HepG2 (cell line): ENCODE results near the gene ANKRA2. TPM values are rescaled to one million over a fixed set of nuclear protein-coding genes. Genes with fewer than 3 reads are reported as not detected.

Source experiments
- ATAC-seq: fragments of 200-7000 bp; cut with Tn5 transposase; 3 replicates; pipeline ENCODE4 v1.9.1; 2020; ENCODE audit warnings: mild to moderate bottlenecking, moderate library complexity
- BruUV-seq: library from RNA; stranded (reverse); fragments of 400-500 nt; replicated peaks from 2 replicates; lab custom pipeline; 2021; lab: Mats Ljungman, UMichigan
- CTCF ChIA-PET: fragments of 300-600 bp; formaldehyde crosslinking; extraction: SDS; loops from one replicate; lab custom pipeline; 2021; ENCODE audit warnings: low total read pairs, inconsistent platforms, low intra/inter-chr PET ratio; lab: Yijun Ruan, JAX
- POLR2A ChIA-PET: fragments of 350-600 bp; sonication (Branson Sonifier 250); formaldehyde crosslinking; loops from one replicate; lab custom pipeline; 2020; ENCODE audit warnings: antibody characterized with exemption, inconsistent platforms; lab: Yijun Ruan, JAX
- DNase-seq: peaks from one replicate; pipeline ENCODE4 v3.0.0-alpha.2; 2015; ENCODE audit warnings: low spot score
- FAIRE-seq: peaks from 3 replicates; lab custom pipeline; 2011; peaks lifted over from hg19 to GRCh38; lab: Jason Lieb, UNC
- H2AFZ ChIP-seq: one replicate; pipeline ENCODE4 v1.6.1; 2011; ENCODE audit warnings: low read length, inconsistent platforms
- H3K27ac ChIP-seq: fragments of 300-600 bp; 3 replicates; pipeline ENCODE4 v1.8.0; 2011; ENCODE audit warnings: mixed run types, mild to moderate bottlenecking, mixed read lengths, low read length, inconsistent platforms; ENCODE audit not compliant: insufficient read depth; ENCODE audit errors: extremely low read length
- H3K27me3 ChIP-seq, 2 experiments: fragments of 200-600 bp in 1 of 2; 2 replicates in 1 of 2; 3 replicates in 1 of 2; pipeline versions ENCODE4 v1.6.0 to v1.8.0; 2011; ENCODE audit warnings: low read length in 2 of 2, mild to moderate bottlenecking in 2 of 2, moderate library complexity in 2 of 2, inconsistent platforms in 1 of 2; ENCODE audit not compliant: insufficient read depth in 2 of 2, control insufficient read depth in 1 of 2
- H3K36me3 ChIP-seq, 2 experiments: fragments of 200-600 bp in 1 of 2; replicated peaks in 1 of 2; 2 replicates in 1 of 2; 3 replicates in 1 of 2; pipeline versions ENCODE4 v1.5.1 to v1.8.0; 2011; ENCODE audit warnings: low read length in 2 of 2, inconsistent platforms in 1 of 2; ENCODE audit not compliant: insufficient read depth in 2 of 2, control insufficient read depth in 1 of 2
- H3K4me1 ChIP-seq: 2 replicates; pipeline ENCODE4 v1.5.1; 2012; ENCODE audit warnings: low read length, inconsistent platforms; ENCODE audit not compliant: insufficient read depth
- H3K4me2 ChIP-seq: 2 replicates; pipeline ENCODE4 v1.6.0; 2011; ENCODE audit warnings: low read depth, low read length, inconsistent platforms
- H3K4me3 ChIP-seq, 3 experiments: fragments of 200-600 bp in 1 of 3; sonication (generic), shearing (Covaris generic) in 1 of 3; replicated peaks in 1 of 3; 2 replicates each; pipeline ENCODE4 v1.5.1; 2011 to 2016; ENCODE audit warnings: low read length in 3 of 3, inconsistent platforms in 2 of 3, low read depth in 2 of 3, mild to moderate bottlenecking in 2 of 3, control low read depth in 1 of 3, mixed read lengths in 1 of 3; ENCODE audit not compliant: insufficient read depth in 1 of 3
- H3K79me2 ChIP-seq: one replicate; pipeline ENCODE4 v1.6.1; 2011; ENCODE audit warnings: low read length, inconsistent platforms; ENCODE audit not compliant: insufficient read depth
- H3K9ac ChIP-seq: 2 replicates; pipeline ENCODE4 v1.6.0; 2011; ENCODE audit warnings: mild to moderate bottlenecking, low read depth, low read length, inconsistent platforms; ENCODE audit not compliant: insufficient read depth
- H3K9me3 ChIP-seq: 2 replicates; pipeline ENCODE4 v1.5.1; 2012; ENCODE audit warnings: mild to moderate bottlenecking, low read length
- H4K20me1 ChIP-seq: 2 replicates; pipeline ENCODE4 v1.6.0; 2011; ENCODE audit warnings: inconsistent platforms, mild to moderate bottlenecking, low read length, moderate library complexity; ENCODE audit not compliant: insufficient read depth
- CTCF ChIP-seq: sonication (generic); formaldehyde crosslinking; IDR thresholded peaks from 2 replicates; pipeline ENCODE4 v1.5.0; 2020; ENCODE audit warnings: mild to moderate bottlenecking, missing genetic modification reagents, moderate library complexity
- MTF2 ChIP-seq: sonication (generic); formaldehyde crosslinking; IDR thresholded peaks from 2 replicates; pipeline ENCODE4 v1.5.0; 2020; ENCODE audit warnings: missing genetic modification reagents, borderline replicate concordance
- PAWR ChIP-seq: sonication (generic); formaldehyde crosslinking; IDR thresholded peaks from 2 replicates; pipeline ENCODE4 v1.4.0; 2020; ENCODE audit warnings: missing genetic modification reagents, mild to moderate bottlenecking, borderline replicate concordance
- PHF8 ChIP-seq: sonication (generic); formaldehyde crosslinking; IDR thresholded peaks from 2 replicates; pipeline ENCODE4 v1.5.0; 2020; ENCODE audit warnings: missing genetic modification reagents
- PLRG1 ChIP-seq: fragments of 450-650 bp; conservative IDR thresholded peaks from 2 replicates; pipeline ENCODE4 v1.6.1; 2016
- PPARG ChIP-seq: conservative IDR thresholded peaks from 2 replicates; pipeline ENCODE4 v1.6.1; 2016; ENCODE audit warnings: missing biosample characterization, missing genetic modification reagents
- RAD21 ChIP-seq: fragments of 450-650 bp; formaldehyde crosslinking; IDR thresholded peaks from 2 replicates; pipeline ENCODE4 v1.5.0; 2020; ENCODE audit warnings: mild to moderate bottlenecking
- SMC3 ChIP-seq: IDR thresholded peaks from 2 replicates; pipeline ENCODE4 v1.6.1; 2011; ENCODE audit warnings: low read length, improper control_type of control experiment
- STAG1 ChIP-seq: sonication (generic); formaldehyde crosslinking; IDR thresholded peaks from 2 replicates; pipeline ENCODE4 v1.4.0; 2020; ENCODE audit warnings: missing genetic modification reagents
- YY1 ChIP-seq: IDR thresholded peaks from 2 replicates; pipeline ENCODE4 v1.6.1; 2011; ENCODE audit warnings: low read length, low read depth, moderate library complexity, mild to moderate bottlenecking; ENCODE audit not compliant: insufficient read depth, insufficient replicate concordance
- ZBTB25 ChIP-seq: IDR thresholded peaks from 2 replicates; pipeline ENCODE4 v1.6.1; 2018; ENCODE audit warnings: missing genetic modification reagents
- WGBS: methylation state at CpG from one replicate; pipeline ENCODE4 v1.1.6; 2017; ENCODE audit warnings: low lambda C conversion rate; 5-methylcytosine and 5-hydroxymethylcytosine counted together
- in situ Hi-C: cut with HindIII; loops from 2 replicates; pipeline ENCODE4 v1.10.0; 2017; ENCODE audit warnings: low pct_unique_long_range_greater_than_20kb; ENCODE audit not compliant: extremely low pct_ligation_motif_present
- intact Hi-C: fragments of 100-400 bp; cut with micrococcal nuclease; formaldehyde crosslinking; loops from one replicate; pipeline ENCODE4 v1.10.0; 2022; ENCODE audit not compliant: unreplicated experiment
- polyA plus RNA-seq, 8 experiments: library from polyadenylated mRNA; depleted of rRNA in 3 of 8; stranded (reverse) in 7 of 8; unstranded in 1 of 8; fragments of >200 nt; fragmentation: Illumina TruSeq in 4 of 8; extraction: Trizol in 4 of 8; gene quantifications; 2 replicates each; pipeline versions ENCODE4 v1.2.1 to v1.2.3, GENCODE V29; 2011 to 2016; ENCODE audit warnings: low read depth in 4 of 8, missing spikeins in 1 of 8, mixed read lengths in 1 of 8; ENCODE audit not compliant: insufficient read depth in 1 of 8
- total RNA-seq, 5 experiments: library from RNA; depleted of rRNA; stranded (reverse); fragments of >200 nt; fragmentation: Illumina TruSeq; extraction: Trizol; gene quantifications; 2 replicates each; pipeline ENCODE4 v1.2.3, GENCODE V29; 2016; ENCODE audit warnings: low read depth in 1 of 5
- TF ChIP-seq, protein P1 (sequence below): IDR thresholded peaks from 2 replicates; pipeline ENCODE4 v1.6.1; 2012; ENCODE audit warnings: low read depth, low read length, improper control_type of control experiment
- TF ChIP-seq, protein P2 (sequence below): sonication (generic); formaldehyde crosslinking; IDR thresholded peaks from 2 replicates; pipeline ENCODE4 v1.4.0; 2020; ENCODE audit warnings: missing genetic modification reagents, borderline replicate concordance
- TF ChIP-seq, protein P3 (sequence below): sonication (generic); formaldehyde crosslinking; IDR thresholded peaks from 2 replicates; pipeline ENCODE4 v1.4.0; 2020; ENCODE audit warnings: missing genetic modification reagents

The ANKRA2 gene
- total and polyA plus RNA-seq, 2 of the 13 experiments (the other 11 are each of a cell fraction or from before 2014, with no cell fraction given) = 23.6 to 33.6 TPM

GRCh38 chr5:73591102-73591695 is 25.8 kb upstream of the ANKRA2 start:
- no peak overlapping the region for H3K4me2 ChIP-seq
- peak; percentile 79 for DNase-seq
- H3K27ac ChIP-seq = no peak overlapping the region
- FAIRE-seq = peak; percentile 89
- no peaks in the 10 kb centered on the region for H3K9me3 ChIP-seq
- ChIA-PET CTCF (interaction anchor here (1.1 to 3.0 kb wide), 6 partner anchors 40 to 201 kb away, joined by 3 to 37 read pairs (median 4); no protein-coding TSS in a partner anchor), POLR2A (interaction anchor here (1.3 to 2.5 kb wide), 2 partner anchors 33 to 232 kb away, joined by 3 to 11 read pairs; no protein-coding TSS in a partner anchor)
- H3K4me1 ChIP-seq = peaks cover 9% of the 10 kb centered on the region
- H4K20me1 ChIP-seq = no peaks in the 10 kb centered on the region
- peak; percentile 77 for ATAC-seq
- BruUV-seq = no TSS peak
- H3K27me3 ChIP-seq = no peaks in the 10 kb centered on the region; a peak in 1 of 5 replicates
- TF ChIP-seq PAWR (no peak), ZBTB25 (no peak), PPARG (CRISPR knock-in tag) (0 out of 2 replicates have a peak, but pooled peaks have one; percentile 13), MTF2 (CRISPR knock-in tag) (no peak), STAG1 (CRISPR knock-in tag) (peak; percentile 96), SMC3 (peak; percentile 97), CTCF (CRISPR knock-in tag) (peak; percentile 78), PHF8 (CRISPR knock-in tag) (no peak), PLRG1 (no peak), YY1 (no peak), RAD21 (peak; percentile 81)
- TF ChIP-seq, protein P1, sequence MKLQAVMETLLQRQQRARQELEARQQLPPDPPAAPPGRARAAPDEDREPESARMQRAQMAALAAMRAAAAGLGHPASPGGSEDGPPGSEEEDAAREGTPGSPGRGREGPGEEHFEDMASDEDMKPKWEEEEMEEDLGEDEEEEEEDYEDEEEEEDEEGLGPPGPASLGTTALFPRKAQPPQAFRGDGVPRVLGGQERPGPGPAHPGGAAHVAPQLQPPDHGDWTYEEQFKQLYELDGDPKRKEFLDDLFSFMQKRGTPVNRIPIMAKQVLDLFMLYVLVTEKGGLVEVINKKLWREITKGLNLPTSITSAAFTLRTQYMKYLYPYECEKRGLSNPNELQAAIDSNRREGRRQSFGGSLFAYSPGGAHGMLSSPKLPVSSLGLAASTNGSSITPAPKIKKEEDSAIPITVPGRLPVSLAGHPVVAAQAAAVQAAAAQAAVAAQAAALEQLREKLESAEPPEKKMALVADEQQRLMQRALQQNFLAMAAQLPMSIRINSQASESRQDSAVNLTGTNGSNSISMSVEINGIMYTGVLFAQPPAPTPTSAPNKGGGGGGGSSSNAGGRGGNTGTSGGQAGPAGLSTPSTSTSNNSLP = peak; percentile 52; the same call in 1 of the 2 replicates
- TF ChIP-seq, protein P2, sequence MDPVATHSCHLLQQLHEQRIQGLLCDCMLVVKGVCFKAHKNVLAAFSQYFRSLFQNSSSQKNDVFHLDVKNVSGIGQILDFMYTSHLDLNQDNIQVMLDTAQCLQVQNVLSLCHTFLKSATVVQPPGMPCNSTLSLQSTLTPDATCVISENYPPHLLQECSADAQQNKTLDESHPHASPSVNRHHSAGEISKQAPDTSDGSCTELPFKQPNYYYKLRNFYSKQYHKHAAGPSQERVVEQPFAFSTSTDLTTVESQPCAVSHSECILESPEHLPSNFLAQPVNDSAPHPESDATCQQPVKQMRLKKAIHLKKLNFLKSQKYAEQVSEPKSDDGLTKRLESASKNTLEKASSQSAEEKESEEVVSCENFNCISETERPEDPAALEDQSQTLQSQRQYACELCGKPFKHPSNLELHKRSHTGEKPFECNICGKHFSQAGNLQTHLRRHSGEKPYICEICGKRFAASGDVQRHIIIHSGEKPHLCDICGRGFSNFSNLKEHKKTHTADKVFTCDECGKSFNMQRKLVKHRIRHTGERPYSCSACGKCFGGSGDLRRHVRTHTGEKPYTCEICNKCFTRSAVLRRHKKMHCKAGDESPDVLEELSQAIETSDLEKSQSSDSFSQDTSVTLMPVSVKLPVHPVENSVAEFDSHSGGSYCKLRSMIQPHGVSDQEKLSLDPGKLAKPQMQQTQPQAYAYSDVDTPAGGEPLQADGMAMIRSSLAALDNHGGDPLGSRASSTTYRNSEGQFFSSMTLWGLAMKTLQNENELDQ (CRISPR knock-in tag) = no peak
- TF ChIP-seq, protein P3, sequence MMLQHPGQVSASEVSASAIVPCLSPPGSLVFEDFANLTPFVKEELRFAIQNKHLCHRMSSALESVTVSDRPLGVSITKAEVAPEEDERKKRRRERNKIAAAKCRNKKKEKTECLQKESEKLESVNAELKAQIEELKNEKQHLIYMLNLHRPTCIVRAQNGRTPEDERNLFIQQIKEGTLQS (CRISPR knock-in tag) = no peak
- intact Hi-C loops (loop anchor here (1.0 to 2.0 kb wide), 4 partner anchors 36 to 201 kb away; partner anchors contain the start of gene ARHGEF28), in situ Hi-C loops (loop anchor here (10.0 kb wide), 1 partner anchor 104 kb away; no protein-coding TSS in a partner anchor)
- H3K36me3 ChIP-seq = no peaks in the 10 kb centered on the region
- no peak overlapping the region for H3K4me3 ChIP-seq
- WGBS = 47% methylated on average over 4 of the region's 4 CpGs
- H3K9ac ChIP-seq = no peak overlapping the region
- H2AFZ ChIP-seq = no peak overlapping the region
- H3K79me2 ChIP-seq = no peaks in the 10 kb centered on the region
